DND-41 (cell line): ENCODE measurements around the gene ADGRG7.

Experiments used
- ATAC-seq: fragments of 200-7000 bp; cut with Tn5 transposase; 3 replicates; pipeline ENCODE4 v1.9.1; 2021; ENCODE audit warnings: low read depth; ENCODE audit not compliant: insufficient read depth
- DNase-seq: peaks from one replicate; pipeline ENCODE4 v3.0.0-alpha.2; 2020
- H2AFZ ChIP-seq: 2 replicates; pipeline ENCODE4 v1.6.0; 2012; ENCODE audit warnings: low read depth, low read length
- H3K27ac ChIP-seq: 2 replicates; pipeline ENCODE4 v1.5.1; 2012; ENCODE audit warnings: low read length, inconsistent platforms
- H3K27me3 ChIP-seq: fragments of 200-600 bp; sonication (generic); 2 replicates; pipeline ENCODE4 v1.6.0; 2012; ENCODE audit warnings: low read length, mild to moderate bottlenecking, inconsistent platforms; ENCODE audit not compliant: insufficient read depth, poor library complexity
- H3K36me3 ChIP-seq: 2 replicates; pipeline ENCODE4 v1.5.1; 2012; ENCODE audit warnings: low read length, inconsistent platforms; ENCODE audit not compliant: insufficient read depth
- H3K4me1 ChIP-seq: 2 replicates; pipeline ENCODE4 v1.5.1; 2012; ENCODE audit warnings: mild to moderate bottlenecking, low read length; ENCODE audit not compliant: insufficient read depth
- H3K4me2 ChIP-seq: 2 replicates; pipeline ENCODE4 v1.6.0; 2012; ENCODE audit warnings: mild to moderate bottlenecking, moderate library complexity, low read length, inconsistent platforms; ENCODE audit not compliant: insufficient read depth
- H3K4me3 ChIP-seq, 2 experiments: fragments of 200-600 bp in 1 of 2; shearing (Covaris generic) in 1 of 2; 2 replicates each; pipeline ENCODE4 v1.5.1; 2012 to 2016; ENCODE audit warnings: inconsistent platforms in 2 of 2, low read length in 2 of 2, mild to moderate bottlenecking in 2 of 2, low read depth in 1 of 2, moderate library complexity in 1 of 2
- H3K79me2 ChIP-seq: 2 replicates; pipeline ENCODE4 v1.6.0; 2012; ENCODE audit warnings: low read length, inconsistent platforms; ENCODE audit not compliant: insufficient read depth
- H3K9ac ChIP-seq: 2 replicates; pipeline ENCODE4 v1.6.0; 2012; ENCODE audit warnings: low read depth, mild to moderate bottlenecking, inconsistent platforms, low read length, moderate library complexity
- H3K9me3 ChIP-seq: 2 replicates; pipeline ENCODE4 v1.5.1; 2012; ENCODE audit warnings: low read length, moderate library complexity, mild to moderate bottlenecking, inconsistent platforms; ENCODE audit not compliant: insufficient read depth, severe bottlenecking
- H4K20me1 ChIP-seq: 2 replicates; pipeline ENCODE4 v1.6.0; 2012; ENCODE audit warnings: low read length; ENCODE audit not compliant: insufficient read depth
- EZH2 ChIP-seq: IDR thresholded peaks from 3 replicates; pipeline ENCODE4 v1.6.1; 2012; ENCODE audit warnings: borderline replicate concordance, low read depth, mild to moderate bottlenecking, moderate library complexity, low read length, inconsistent platforms; ENCODE audit not compliant: severe bottlenecking
- TF ChIP-seq, protein P1 (sequence below): IDR thresholded peaks from 2 replicates; pipeline ENCODE4 v1.5.1; 2012; ENCODE audit warnings: borderline replicate concordance, low read length, moderate library complexity, mild to moderate bottlenecking; ENCODE audit not compliant: poor library complexity, severe bottlenecking; ENCODE audit errors: extremely low read depth

Gene ADGRG7

DNA sequence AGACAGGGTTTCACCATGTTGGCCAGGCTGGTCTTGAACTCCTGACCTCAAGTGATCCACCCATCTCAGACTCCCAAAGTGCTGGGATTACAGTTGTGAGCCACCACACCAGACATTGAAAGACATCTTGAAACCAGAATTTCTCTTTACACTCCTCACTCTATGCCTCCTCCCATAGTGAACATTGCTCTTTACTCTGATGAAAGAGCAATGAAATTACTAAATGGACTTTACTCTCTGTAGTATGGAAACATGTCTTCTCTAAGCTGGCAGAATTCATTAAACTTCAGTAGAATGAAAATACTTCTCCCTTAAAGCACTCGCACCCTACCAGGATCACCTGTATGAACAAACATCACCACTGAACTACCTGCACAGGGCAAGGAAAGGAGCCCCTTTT, 72.1 kb downstream of the ADGRG7 start:
- Histone ChIP-seq H3K36me3 (no peaks in the 10 kb centered on the region), H3K4me2 (no peak overlapping the region), H3K9me3 (no peaks in the 10 kb centered on the region), H4K20me1 (no peaks in the 10 kb centered on the region), H3K9ac (no peak overlapping the region), H3K4me1 (no peaks in the 10 kb centered on the region), H3K4me3 (no peak overlapping the region), H3K27me3 (no peaks in the 10 kb centered on the region), H2AFZ (no peak overlapping the region), H3K27ac (no peak overlapping the region), H3K79me2 (no peaks in the 10 kb centered on the region)
- no peak for ATAC-seq
- TF ChIP-seq, protein P1, sequence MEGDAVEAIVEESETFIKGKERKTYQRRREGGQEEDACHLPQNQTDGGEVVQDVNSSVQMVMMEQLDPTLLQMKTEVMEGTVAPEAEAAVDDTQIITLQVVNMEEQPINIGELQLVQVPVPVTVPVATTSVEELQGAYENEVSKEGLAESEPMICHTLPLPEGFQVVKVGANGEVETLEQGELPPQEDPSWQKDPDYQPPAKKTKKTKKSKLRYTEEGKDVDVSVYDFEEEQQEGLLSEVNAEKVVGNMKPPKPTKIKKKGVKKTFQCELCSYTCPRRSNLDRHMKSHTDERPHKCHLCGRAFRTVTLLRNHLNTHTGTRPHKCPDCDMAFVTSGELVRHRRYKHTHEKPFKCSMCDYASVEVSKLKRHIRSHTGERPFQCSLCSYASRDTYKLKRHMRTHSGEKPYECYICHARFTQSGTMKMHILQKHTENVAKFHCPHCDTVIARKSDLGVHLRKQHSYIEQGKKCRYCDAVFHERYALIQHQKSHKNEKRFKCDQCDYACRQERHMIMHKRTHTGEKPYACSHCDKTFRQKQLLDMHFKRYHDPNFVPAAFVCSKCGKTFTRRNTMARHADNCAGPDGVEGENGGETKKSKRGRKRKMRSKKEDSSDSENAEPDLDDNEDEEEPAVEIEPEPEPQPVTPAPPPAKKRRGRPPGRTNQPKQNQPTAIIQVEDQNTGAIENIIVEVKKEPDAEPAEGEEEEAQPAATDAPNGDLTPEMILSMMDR, result no peak
- TF ChIP-seq EZH2, result no peak
- DNase-seq, result no peak

DNA sequence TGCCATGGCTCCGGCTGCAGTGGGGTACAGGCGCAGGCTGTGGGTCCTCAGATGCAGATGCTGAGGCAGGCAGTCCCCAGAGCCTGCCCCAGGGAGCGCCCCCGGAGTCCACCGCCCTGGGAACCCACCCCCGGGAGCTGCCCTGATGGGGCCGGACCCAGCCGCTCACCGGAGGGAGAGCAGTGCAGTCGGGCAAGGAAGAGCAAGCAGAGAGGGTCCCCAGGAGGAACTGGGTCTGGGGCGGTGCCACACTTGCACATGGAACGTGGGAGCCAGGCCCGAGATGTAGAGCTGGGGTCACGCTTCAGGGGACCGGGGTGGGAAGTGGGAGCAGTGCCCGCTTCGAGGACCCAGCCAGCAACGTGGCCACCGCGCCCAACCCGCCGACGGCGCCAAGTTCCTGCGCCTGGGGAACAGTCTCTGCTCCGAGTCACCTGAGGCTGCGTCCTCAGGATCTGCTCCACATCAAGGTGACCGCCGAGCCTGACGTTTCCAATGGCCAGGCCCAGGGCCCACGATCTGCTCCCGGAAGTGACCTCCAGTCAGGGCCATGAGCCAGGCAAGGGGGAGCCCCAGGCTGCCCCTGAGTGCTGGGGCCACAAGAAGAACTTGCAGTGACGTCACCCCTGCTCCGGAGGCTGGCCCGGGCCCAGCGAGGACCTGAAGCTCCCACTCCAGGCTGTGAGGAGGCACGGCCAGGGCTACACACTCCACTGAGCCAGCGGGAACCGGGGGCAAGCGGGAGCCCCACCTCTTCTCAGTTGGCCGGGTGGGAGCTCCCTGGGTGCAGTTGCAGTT, 72.9 kb downstream of the ADGRG7 start:
- H3K36me3 ChIP-seq, result no peaks in the 10 kb centered on the region
- H3K27ac ChIP-seq, result no peak overlapping the region
- ATAC-seq (no peak), DNase-seq (no peak)
- H3K4me1 ChIP-seq, result no peaks in the 10 kb centered on the region
- no peaks in the 10 kb centered on the region for H3K9me3 ChIP-seq
- no peak overlapping the region for H3K9ac ChIP-seq
- no peak overlapping the region for H2AFZ ChIP-seq
- H3K27me3 ChIP-seq, result no peaks in the 10 kb centered on the region
- H3K4me3 ChIP-seq, result no peak overlapping the region
- H3K4me2 ChIP-seq, result no peak overlapping the region
- H4K20me1 ChIP-seq, result no peaks in the 10 kb centered on the region
- no peak for TF ChIP-seq EZH2
- TF ChIP-seq, protein P1, result no peak
- no peaks in the 10 kb centered on the region for H3K79me2 ChIP-seq

DNA sequence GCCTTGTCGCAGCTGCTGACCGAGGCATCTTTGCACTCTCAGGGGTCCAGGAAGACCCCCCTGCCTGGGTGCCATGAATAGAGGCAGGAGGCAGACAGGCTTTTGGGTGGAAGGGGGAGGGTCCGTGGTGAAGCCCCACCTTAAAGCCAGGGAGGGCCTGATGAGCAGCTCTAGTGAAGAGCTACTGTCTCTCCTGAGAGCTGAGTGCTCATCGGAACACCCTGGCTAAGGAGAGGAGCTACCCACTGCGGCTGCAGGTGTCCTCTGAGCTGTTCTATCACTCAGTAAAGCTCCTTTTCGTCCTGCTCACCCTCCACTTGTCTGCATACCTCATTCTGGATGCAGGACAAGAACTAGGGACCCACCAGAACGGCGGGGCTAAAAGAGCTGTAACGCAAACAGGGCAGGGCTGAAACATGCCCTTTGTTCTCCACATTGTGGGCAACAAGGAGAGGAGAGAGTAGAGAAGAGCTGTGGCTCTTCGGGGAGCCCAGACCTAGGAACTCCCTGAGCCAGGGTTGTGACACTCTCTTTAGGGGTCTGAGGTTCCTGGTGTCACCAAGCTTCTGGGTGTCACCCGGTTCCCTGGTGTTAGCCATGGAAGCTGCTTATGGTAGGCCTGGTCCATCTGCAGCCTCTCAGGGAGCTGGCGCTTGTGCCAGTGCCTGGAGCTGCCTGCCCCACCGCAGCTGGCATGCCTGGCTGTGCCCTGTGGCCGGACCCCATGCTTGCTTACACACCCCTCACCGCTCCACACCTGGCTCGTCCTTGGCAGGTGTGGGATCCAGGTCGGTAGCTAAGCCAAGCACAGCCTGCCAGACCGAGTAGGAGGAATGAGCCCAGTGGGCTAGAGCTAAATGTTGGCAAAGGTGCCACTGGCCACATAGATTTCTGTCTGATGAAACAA, 73.7 kb downstream of the ADGRG7 start:
- Histone ChIP-seq H3K9me3 (no peaks in the 10 kb centered on the region), H3K4me3 (no peak overlapping the region), H3K79me2 (no peaks in the 10 kb centered on the region), H3K27me3 (no peaks in the 10 kb centered on the region), H3K36me3 (no peaks in the 10 kb centered on the region), H3K9ac (no peak overlapping the region), H3K4me1 (no peaks in the 10 kb centered on the region), H4K20me1 (no peaks in the 10 kb centered on the region), H2AFZ (no peak overlapping the region), H3K4me2 (no peak overlapping the region), H3K27ac (no peak overlapping the region)
- TF ChIP-seq, protein P1, result no peak
- no peak for TF ChIP-seq EZH2
- ATAC-seq (0 out of 3 replicates have a peak, but pooled peaks have one; percentile 39), DNase-seq (no peak)
